Thyroid gland (tissue), 4 donors: ENCODE results near the gene TXNDC11. TPM values are rescaled to one million over a fixed set of nuclear protein-coding genes. Genes with fewer than 3 reads are reported as not detected.

Experiments used
- DNase-seq, 2 donors: peaks; one replicate each; pipeline ENCODE4 v3.0.0-alpha.2; 2019
- H3K27ac ChIP-seq, 3 donors: fragments of 200-600 bp; sonication (generic); 1 replicate in 2 of 3; 2 replicates in 1 of 3; pipeline ENCODE4 v1.5.1; 2016 to 2019; ENCODE audit warnings: mild to moderate bottlenecking in 1 of 3, moderate library complexity in 1 of 3
- H3K27me3 ChIP-seq: fragments of 200-600 bp; sonication (generic); one replicate; pipeline ENCODE4 v1.5.1; 2019
- H3K36me3 ChIP-seq, 2 donors: fragments of 200-600 bp; sonication (generic); one replicate each; pipeline ENCODE4 v1.5.1; 2016 to 2019
- H3K4me1 ChIP-seq, 2 donors: fragments of 200-600 bp; sonication (generic); one replicate each; pipeline ENCODE4 v1.5.1; 2017 to 2019
- H3K4me3 ChIP-seq, 3 donors: fragments of 200-600 bp; sonication (generic); replicated peaks in 1 of 3; 1 replicate in 2 of 3; 2 replicates in 1 of 3; pipeline ENCODE4 v1.5.1; 2016; ENCODE audit warnings: mild to moderate bottlenecking in 1 of 3
- H3K9me3 ChIP-seq: fragments of 200-600 bp; sonication (generic); one replicate; pipeline ENCODE4 v1.5.1; 2017
- POLR2A ChIP-seq, 2 donors: fragments of 450-650 bp; IDR thresholded peaks; one replicate each; pipeline ENCODE4 v1.6.1; 2017; ENCODE audit warnings: antibody characterized with exemption in 2 of 2, mild to moderate bottlenecking in 2 of 2, moderate library complexity in 1 of 2
- WGBS, 2 donors: methylation state at CpG; one replicate each; pipeline ENCODE4 v1.1.5; 2017; 5-methylcytosine and 5-hydroxymethylcytosine counted together
- intact Hi-C: fragments of 100-400 bp; cut with DNase I; formaldehyde crosslinking; loops from one replicate; pipeline ENCODE4 v1.15.1; 2023
- total RNA-seq, 4 donors: library from RNA; depleted of rRNA; stranded (reverse); fragments of >200 nt; gene quantifications; one replicate each; pipeline ENCODE4 v1.2.3, GENCODE V29; 2016
- TF ChIP-seq, protein P1 (sequence below), 6 experiments: fragments of 200-600 bp in 3 of 6; fragments of 450-650 bp in 3 of 6; sonication (generic) in 3 of 6; IDR thresholded peaks; one replicate each; pipeline ENCODE4 v1.5.1; 2016 to 2019; ENCODE audit warnings: antibody characterized with exemption in 6 of 6, mild to moderate bottlenecking in 2 of 6, inconsistent platforms in 1 of 6, moderate library complexity in 1 of 6

Gene TXNDC11
- total RNA-seq, 4 donors from 2014 or later = 77.3 to 135 (median 115) TPM

DNA sequence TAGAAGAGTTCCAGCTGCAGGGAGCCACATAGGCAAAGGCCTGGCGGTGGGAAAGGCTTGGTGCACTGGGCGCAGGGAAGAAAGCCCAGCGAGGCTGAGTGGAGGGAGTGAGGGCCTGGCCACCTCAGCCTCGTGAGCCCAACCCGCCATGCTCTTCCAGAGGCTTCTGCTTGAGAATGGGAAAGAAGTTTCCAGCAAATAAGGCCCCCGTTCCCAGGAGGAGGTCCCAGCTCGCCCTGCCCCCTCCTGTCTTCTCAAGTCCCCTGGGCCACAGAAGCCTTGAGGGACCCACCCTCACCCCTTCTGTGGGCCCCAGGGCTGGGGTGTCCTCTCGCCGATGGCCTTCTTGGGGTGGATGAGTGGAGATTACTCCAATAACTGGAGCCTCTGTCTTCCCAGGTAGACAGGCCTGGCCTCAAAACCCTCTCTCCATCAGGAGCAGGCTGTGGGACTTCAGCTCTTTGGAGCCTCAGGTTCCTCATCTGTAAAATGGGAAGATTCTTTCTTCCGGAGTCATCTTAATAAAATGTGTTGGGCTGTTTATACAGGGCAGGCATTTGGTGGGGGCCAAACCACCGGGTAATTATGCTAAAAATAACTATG lies 75.3 kb downstream of the TXNDC11 start:
- H3K4me3 ChIP-seq = peak overlapping the region in 1 of 3 donors; percentile 37
- no peak for DNase-seq
- no peaks in the 10 kb centered on the region for H3K27me3 ChIP-seq
- intact Hi-C loops = no loop called here
- no peaks in the 10 kb centered on the region for H3K9me3 ChIP-seq
- no peak for TF ChIP-seq POLR2A (IDR thresholded peaks at IDR 0.05)
- TF ChIP-seq, protein P1, sequence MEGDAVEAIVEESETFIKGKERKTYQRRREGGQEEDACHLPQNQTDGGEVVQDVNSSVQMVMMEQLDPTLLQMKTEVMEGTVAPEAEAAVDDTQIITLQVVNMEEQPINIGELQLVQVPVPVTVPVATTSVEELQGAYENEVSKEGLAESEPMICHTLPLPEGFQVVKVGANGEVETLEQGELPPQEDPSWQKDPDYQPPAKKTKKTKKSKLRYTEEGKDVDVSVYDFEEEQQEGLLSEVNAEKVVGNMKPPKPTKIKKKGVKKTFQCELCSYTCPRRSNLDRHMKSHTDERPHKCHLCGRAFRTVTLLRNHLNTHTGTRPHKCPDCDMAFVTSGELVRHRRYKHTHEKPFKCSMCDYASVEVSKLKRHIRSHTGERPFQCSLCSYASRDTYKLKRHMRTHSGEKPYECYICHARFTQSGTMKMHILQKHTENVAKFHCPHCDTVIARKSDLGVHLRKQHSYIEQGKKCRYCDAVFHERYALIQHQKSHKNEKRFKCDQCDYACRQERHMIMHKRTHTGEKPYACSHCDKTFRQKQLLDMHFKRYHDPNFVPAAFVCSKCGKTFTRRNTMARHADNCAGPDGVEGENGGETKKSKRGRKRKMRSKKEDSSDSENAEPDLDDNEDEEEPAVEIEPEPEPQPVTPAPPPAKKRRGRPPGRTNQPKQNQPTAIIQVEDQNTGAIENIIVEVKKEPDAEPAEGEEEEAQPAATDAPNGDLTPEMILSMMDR (IDR thresholded peaks at IDR 0.05) = no peak
- H3K36me3 ChIP-seq = no peaks in the 10 kb centered on the region
- no peak overlapping the region for H3K27ac ChIP-seq
- 88 to 89% methylated on average over 11 of the region's 11 CpGs for WGBS, 2 donors
- H3K4me1 ChIP-seq = peaks cover 11 to 23% of the 10 kb centered on the region in 2 donors

DNA sequence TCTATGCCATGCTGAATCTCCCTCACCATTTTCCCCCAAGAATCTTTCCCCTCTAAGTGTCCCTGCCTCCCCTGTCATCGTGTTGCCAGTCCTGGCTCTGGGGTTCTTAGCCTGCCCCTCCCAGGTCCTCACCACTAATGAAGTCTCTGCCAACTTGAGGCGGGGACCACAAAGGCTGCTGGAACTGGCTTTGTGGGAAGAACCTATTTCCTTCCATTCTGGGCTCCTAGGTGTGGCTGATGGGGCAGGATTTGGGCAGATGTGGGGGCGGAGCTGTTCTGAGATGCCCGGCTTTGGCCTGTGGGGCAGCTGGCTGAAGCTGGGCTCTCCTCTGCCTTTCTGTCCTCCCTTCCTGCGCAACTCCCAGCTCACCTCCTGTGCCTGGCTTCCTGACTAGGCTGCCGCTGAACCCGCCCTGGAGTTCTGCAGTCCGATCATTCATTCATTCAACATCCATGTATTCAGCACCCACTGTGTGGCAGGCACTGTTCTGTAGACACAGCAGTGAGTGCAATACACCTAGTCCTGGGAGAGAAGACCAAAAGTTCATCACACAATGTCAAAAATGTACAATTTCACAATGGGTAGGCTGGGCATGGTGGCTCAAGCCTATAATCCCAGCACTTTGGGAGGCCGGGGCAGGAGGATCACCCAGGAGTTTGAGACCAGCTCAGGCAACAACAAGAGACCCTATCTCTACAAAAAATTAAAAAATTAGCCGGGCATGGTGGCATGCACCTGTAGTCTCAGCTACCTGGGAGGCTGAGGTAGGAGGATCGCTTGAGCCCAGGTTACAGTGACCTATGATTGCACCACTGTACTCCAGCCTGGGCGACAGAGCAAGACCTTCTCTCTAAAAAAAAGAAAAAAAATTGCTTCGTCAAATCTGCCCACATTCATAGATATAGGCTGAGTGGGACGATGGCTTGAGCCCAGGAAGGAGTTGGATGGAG lies 76.3 kb downstream of the TXNDC11 start:
- Histone ChIP-seq H3K4me3 (no peak overlapping the region), H3K27me3 (no peaks in the 10 kb centered on the region), H3K36me3 (no peaks in the 10 kb centered on the region), H3K9me3 (no peaks in the 10 kb centered on the region), H3K27ac (no peak overlapping the region), H3K4me1 (peaks cover 11 to 21% of the 10 kb centered on the region in 2 donors)
- TF ChIP-seq, protein P1 (IDR thresholded peaks at IDR 0.05) = no peak
- no peak for TF ChIP-seq POLR2A (IDR thresholded peaks at IDR 0.05)
- WGBS, 2 donors = 85 to 87% methylated on average over 14 of the region's 14 CpGs
- DNase-seq = no peak
- intact Hi-C loops = no loop called here

DNA sequence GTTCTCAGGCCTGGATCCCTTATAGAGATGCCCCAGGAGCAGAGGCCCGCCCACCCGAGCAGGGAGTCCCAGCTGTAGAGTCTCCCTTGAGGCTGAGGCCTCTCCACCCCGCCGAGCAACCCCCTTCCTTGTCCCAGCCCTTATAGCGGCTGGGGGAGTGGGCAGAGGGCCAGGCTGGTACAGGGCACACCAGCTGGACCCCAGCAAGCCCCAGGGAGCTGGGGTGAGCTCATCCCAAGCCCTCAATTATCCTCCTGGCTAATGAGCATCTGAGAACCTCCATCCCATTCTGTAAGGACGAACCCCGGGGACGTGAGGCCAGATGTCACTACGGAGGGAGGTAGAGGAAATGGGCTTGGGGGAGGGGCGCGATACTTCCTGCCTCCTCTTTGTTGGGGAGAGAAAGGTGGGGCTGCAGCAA lies 77.6 kb downstream of the TXNDC11 start:
- H3K9me3 ChIP-seq = no peaks in the 10 kb centered on the region
- no peak for DNase-seq
- H3K4me3 ChIP-seq = no peak overlapping the region
- WGBS, 2 donors = 58 to 60% methylated on average over 11 of the region's 11 CpGs
- peaks cover 11 to 14% of the 10 kb centered on the region in 2 donors for H3K4me1 ChIP-seq
- H3K36me3 ChIP-seq = no peaks in the 10 kb centered on the region
- intact Hi-C loops = no loop called here
- no peak for TF ChIP-seq POLR2A (IDR thresholded peaks at IDR 0.05)
- TF ChIP-seq, protein P1 (IDR thresholded peaks at IDR 0.05) = no peak
- H3K27me3 ChIP-seq = no peaks in the 10 kb centered on the region
- H3K27ac ChIP-seq = no peak overlapping the region

DNA sequence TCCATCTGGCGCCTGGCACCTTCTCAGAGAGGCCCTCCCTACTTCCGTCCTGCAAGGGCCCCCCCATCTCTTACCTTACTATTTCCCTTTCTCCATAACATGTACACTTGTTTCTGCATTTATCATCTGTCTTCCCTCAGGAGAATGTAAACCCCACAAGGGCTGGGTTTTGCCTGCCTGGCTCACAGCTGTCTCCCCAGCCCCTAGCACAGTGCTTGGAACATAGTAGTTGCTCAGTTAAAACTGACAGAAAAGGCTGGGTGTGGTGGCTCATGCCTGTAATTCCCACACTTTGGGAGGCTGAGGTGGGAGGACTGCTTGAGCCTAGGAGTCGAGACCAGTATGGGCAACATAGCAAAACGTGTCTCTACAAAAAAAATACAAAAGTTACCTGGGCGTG lies 80.1 kb downstream of the TXNDC11 start:
- Histone ChIP-seq H3K4me1 (peaks cover under 1 to 8% of the 10 kb centered on the region in 2 donors), H3K4me3 (no peak overlapping the region), H3K27ac (no peak overlapping the region), H3K9me3 (no peaks in the 10 kb centered on the region), H3K36me3 (no peaks in the 10 kb centered on the region), H3K27me3 (no peaks in the 10 kb centered on the region)
- no peak for DNase-seq
- intact Hi-C loops = no loop called here
- 93 to 97% methylated on average over 5 of the region's 5 CpGs for WGBS, 2 donors
- TF ChIP-seq, protein P1 (IDR thresholded peaks at IDR 0.05) = no peak
- TF ChIP-seq POLR2A (IDR thresholded peaks at IDR 0.05) = no peak

DNA sequence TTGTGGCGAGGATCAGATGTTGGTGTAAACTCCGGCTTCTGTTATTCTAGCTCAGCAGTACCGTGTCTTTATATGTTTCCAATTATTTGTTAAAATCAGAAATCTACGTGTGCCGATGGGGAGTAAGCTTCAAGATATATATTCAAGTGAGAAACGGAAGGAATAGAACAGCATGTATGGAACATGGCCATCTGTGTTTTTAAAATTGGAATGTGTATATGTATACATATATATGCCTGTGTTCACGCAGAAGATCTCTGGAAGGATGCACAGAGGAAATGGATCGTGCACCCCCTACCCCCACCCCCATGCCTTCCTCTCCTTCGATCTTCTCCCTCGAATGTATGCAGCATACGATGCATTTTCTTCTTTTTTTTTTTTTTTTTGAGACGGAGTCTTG lies 82.1 kb downstream of the TXNDC11 start:
- DNase-seq = no peak

More for the DNA sequence above, 82.1 kb downstream of the TXNDC11 start:
- H3K4me3 ChIP-seq = no peak overlapping the region
- 85 to 86% methylated on average over 12 of the region's 12 CpGs for WGBS, 2 donors
- no peaks in the 10 kb centered on the region for H3K27me3 ChIP-seq
- H3K27ac ChIP-seq = no peak overlapping the region
- no peaks in the 10 kb centered on the region for H3K36me3 ChIP-seq
- TF ChIP-seq POLR2A (IDR thresholded peaks at IDR 0.05) = no peak
- TF ChIP-seq, protein P1 (IDR thresholded peaks at IDR 0.05) = no peak
- H3K4me1 ChIP-seq = peaks cover 0 to 11% of the 10 kb centered on the region in 2 donors
- H3K9me3 ChIP-seq = no peaks in the 10 kb centered on the region
- intact Hi-C loops = no loop called here
